Measurements from ENCODE around the gene FREM3. TPM values are rescaled to one million over a fixed set of nuclear protein-coding genes. Genes with fewer than 3 reads are reported as not detected.
A peak's percentile ranks its signal among the peaks of the same experiment; 100 is the strongest.

Gene FREM3
- total and polyA plus RNA-seq, 2 experiments from 2014 or later = not detected

- Histone ChIP-seq H3K27me3 (replicated peaks; ENCODE audit: insufficient read depth) (no peaks in the 10 kb centered on the region), H3F3A (ENCODE audit: insufficient read depth) (no peaks in the 10 kb centered on the region), H4K20me1 (ENCODE audit: insufficient read depth) (no peaks in the 10 kb centered on the region), H3K9ac (no peak overlapping the region), H3K36me3 (ENCODE audit: low read depth) (no peaks in the 10 kb centered on the region), H3K4me3 (no peak overlapping the region), H3K9me3 (ENCODE audit: low read depth) (no peaks in the 10 kb centered on the region), H2AFZ (no peak overlapping the region), H3K4me2 (ENCODE audit: unreplicated experiment) (no peak overlapping the region), H3K79me2 (ENCODE audit: insufficient read depth) (no peaks in the 10 kb centered on the region), H3K4me1 (ENCODE audit: insufficient read depth) (peaks cover 6% of the 10 kb centered on the region; the same call in 1 of the 2 replicates), H3K27ac (no peak overlapping the region), H3K9me2 (ENCODE audit: insufficient read depth) (no peaks in the 10 kb centered on the region)
- in situ Hi-C loops (cut with MboI) = no loop called here
- TF ChIP-seq EZH2 (IDR thresholded peaks at IDR 0.05; ENCODE audit: insufficient read depth, poor library complexity, severe bottlenecking) (no peak), EZH2phosphoT487 (IDR thresholded peaks at IDR 0.05; ENCODE audit: insufficient read depth, low read depth) (no peak)
- WGBS, 2 experiments (ENCODE audit: low coverage in 1 of 2, low lambda C conversion rate in 2 of 2, missing lambda C conversion rate in 2 of 2) = 89 to 90% methylated on average over 2 of the region's 2 CpGs
- no peak for DNase-seq
Measured at GRCh38 chr4:143564472-143564871, 136.0 kb downstream of the FREM3 start.

- Histone ChIP-seq H4K20me1 (ENCODE audit: insufficient read depth) (no peaks in the 10 kb centered on the region), H3K9me2 (ENCODE audit: insufficient read depth) (no peaks in the 10 kb centered on the region), H3K9ac (peak overlapping the region; percentile 82), H3K36me3 (ENCODE audit: low read depth) (0 out of 2 replicates have a peak, but pooled peaks cover 8% of the 10 kb centered on the region), H3F3A (ENCODE audit: insufficient read depth) (peaks cover 29% of the 10 kb centered on the region), H3K4me3 (peak overlapping the region; percentile 77), H3K27ac (peak overlapping the region; percentile 56; the same call in 1 of the 2 replicates), H2AFZ (peak overlapping the region; percentile 98), H3K4me1 (ENCODE audit: insufficient read depth) (peaks cover 6% of the 10 kb centered on the region; the same call in 1 of the 2 replicates), H3K4me2 (ENCODE audit: unreplicated experiment) (peak overlapping the region; percentile 95), H3K27me3 (replicated peaks; ENCODE audit: insufficient read depth) (no peaks in the 10 kb centered on the region), H3K79me2 (ENCODE audit: insufficient read depth) (no peaks in the 10 kb centered on the region), H3K9me3 (ENCODE audit: low read depth) (no peaks in the 10 kb centered on the region)
- WGBS, 2 experiments (ENCODE audit: low coverage in 1 of 2, low lambda C conversion rate in 2 of 2, missing lambda C conversion rate in 2 of 2) = 32 to 33% methylated on average over 17 of the region's 17 CpGs
- in situ Hi-C loops (cut with MboI) = no loop called here
- TF ChIP-seq EZH2 (IDR thresholded peaks at IDR 0.05; ENCODE audit: insufficient read depth, poor library complexity, severe bottlenecking) = no peak
- no peak for TF ChIP-seq EZH2phosphoT487 (IDR thresholded peaks at IDR 0.05; ENCODE audit: insufficient read depth, low read depth)
- DNase-seq = peak; percentile 45
Measured at GRCh38 chr4:143559757-143560147, 140.7 kb downstream of the FREM3 start.

GRCh38 chr4:143558823-143559756 is 141.4 kb downstream of the FREM3 start:
- Histone ChIP-seq H3K9me2 (ENCODE audit: insufficient read depth) (no peaks in the 10 kb centered on the region), H3K4me2 (ENCODE audit: unreplicated experiment) (peak overlapping the region; percentile 95), H3K9ac (peak overlapping the region; percentile 82), H2AFZ (peak overlapping the region; percentile 98), H3K27ac (peak overlapping the region; percentile 56), H3K4me3 (peak overlapping the region; percentile 77), H4K20me1 (ENCODE audit: insufficient read depth) (no peaks in the 10 kb centered on the region), H3K4me1 (ENCODE audit: insufficient read depth) (peaks cover 6% of the 10 kb centered on the region; the same call in 1 of the 2 replicates), H3K9me3 (ENCODE audit: low read depth) (no peaks in the 10 kb centered on the region), H3K36me3 (ENCODE audit: low read depth) (peaks cover 12% of the 10 kb centered on the region; the same call in 1 of the 2 replicates), H3F3A (ENCODE audit: insufficient read depth) (peaks cover 33% of the 10 kb centered on the region), H3K79me2 (ENCODE audit: insufficient read depth) (no peaks in the 10 kb centered on the region), H3K27me3 (replicated peaks; ENCODE audit: insufficient read depth) (no peaks in the 10 kb centered on the region)
- peak; percentile 90 for DNase-seq
- WGBS, 2 experiments (ENCODE audit: low coverage in 1 of 2, low lambda C conversion rate in 2 of 2, missing lambda C conversion rate in 2 of 2) = 2 to 4% methylated on average over 57 of the region's 57 CpGs
- TF ChIP-seq EZH2phosphoT487 (IDR thresholded peaks at IDR 0.05; ENCODE audit: insufficient read depth, low read depth) = no peak
- no peak for TF ChIP-seq EZH2 (IDR thresholded peaks at IDR 0.05; ENCODE audit: insufficient read depth, poor library complexity, severe bottlenecking)
- in situ Hi-C loops (cut with MboI) = no loop called here

- Histone ChIP-seq H3K27ac (peak overlapping the region; percentile 56; the same call in 1 of the 2 replicates), H3K36me3 (ENCODE audit: low read depth) (peaks cover 20% of the 10 kb centered on the region)
- 96 to 97% methylated on average over 2 of the region's 2 CpGs for WGBS, 2 experiments (ENCODE audit: low coverage in 1 of 2, low lambda C conversion rate in 2 of 2, missing lambda C conversion rate in 2 of 2)
Measured at GRCh38 chr4:143558286-143558685, 142.2 kb downstream of the FREM3 start.

More at GRCh38 chr4:143558286-143558685, 142.2 kb downstream of the FREM3 start:
- H3K4me1 ChIP-seq (ENCODE audit: insufficient read depth) = peaks cover 6% of the 10 kb centered on the region; the same call in 1 of the 2 replicates
- in situ Hi-C loops (cut with MboI) = no loop called here
- H3K79me2 ChIP-seq (ENCODE audit: insufficient read depth) = no peaks in the 10 kb centered on the region
- H3F3A ChIP-seq (ENCODE audit: insufficient read depth) = peaks cover 33% of the 10 kb centered on the region
- no peaks in the 10 kb centered on the region for H4K20me1 ChIP-seq (ENCODE audit: insufficient read depth)
- no peak for TF ChIP-seq EZH2 (IDR thresholded peaks at IDR 0.05; ENCODE audit: insufficient read depth, poor library complexity, severe bottlenecking)
- H3K4me2 ChIP-seq (ENCODE audit: unreplicated experiment) = peak overlapping the region; percentile 95
- H3K9me3 ChIP-seq (ENCODE audit: low read depth) = no peaks in the 10 kb centered on the region
- no peaks in the 10 kb centered on the region for H3K9me2 ChIP-seq (ENCODE audit: insufficient read depth)
- peak overlapping the region; percentile 98 for H2AFZ ChIP-seq
- DNase-seq = peak; percentile 6
- H3K9ac ChIP-seq = peak overlapping the region; percentile 82
- H3K27me3 ChIP-seq (replicated peaks; ENCODE audit: insufficient read depth) = no peaks in the 10 kb centered on the region
- peak overlapping the region; percentile 77 for H3K4me3 ChIP-seq

All from GM23248 (cell line).